HepG2 (cell line): Measurements from ENCODE around the gene AMOTL1. TPM values are rescaled to one million over a fixed set of nuclear protein-coding genes. Genes with fewer than 3 reads are reported as not detected.

Source experiments
- ATAC-seq: fragments of 200-7000 bp; cut with Tn5 transposase; 3 replicates; pipeline ENCODE4 v1.9.1; 2020; ENCODE audit warnings: mild to moderate bottlenecking, moderate library complexity
- BruUV-seq: library from RNA; stranded (reverse); fragments of 400-500 nt; replicated peaks from 2 replicates; lab custom pipeline; 2021; lab: Mats Ljungman, UMichigan
- CTCF ChIA-PET: fragments of 300-600 bp; formaldehyde crosslinking; extraction: SDS; loops from one replicate; lab custom pipeline; 2021; ENCODE audit warnings: low total read pairs, inconsistent platforms, low intra/inter-chr PET ratio; lab: Yijun Ruan, JAX
- POLR2A ChIA-PET: fragments of 350-600 bp; sonication (Branson Sonifier 250); formaldehyde crosslinking; loops from one replicate; lab custom pipeline; 2020; ENCODE audit warnings: antibody characterized with exemption, inconsistent platforms; lab: Yijun Ruan, JAX
- DNase-seq: peaks from one replicate; pipeline ENCODE4 v3.0.0-alpha.2; 2015; ENCODE audit warnings: low spot score
- FAIRE-seq: peaks from 3 replicates; lab custom pipeline; 2011; peaks lifted over from hg19 to GRCh38; lab: Jason Lieb, UNC
- H2AFZ ChIP-seq: one replicate; pipeline ENCODE4 v1.6.1; 2011; ENCODE audit warnings: low read length, inconsistent platforms
- H3K27ac ChIP-seq: fragments of 300-600 bp; 3 replicates; pipeline ENCODE4 v1.8.0; 2011; ENCODE audit warnings: mixed run types, mild to moderate bottlenecking, mixed read lengths, low read length, inconsistent platforms; ENCODE audit not compliant: insufficient read depth; ENCODE audit errors: extremely low read length
- H3K27me3 ChIP-seq, 2 experiments: fragments of 200-600 bp in 1 of 2; 2 replicates in 1 of 2; 3 replicates in 1 of 2; pipeline versions ENCODE4 v1.6.0 to v1.8.0; 2011; ENCODE audit warnings: low read length in 2 of 2, mild to moderate bottlenecking in 2 of 2, moderate library complexity in 2 of 2, inconsistent platforms in 1 of 2; ENCODE audit not compliant: insufficient read depth in 2 of 2, control insufficient read depth in 1 of 2
- H3K36me3 ChIP-seq, 2 experiments: fragments of 200-600 bp in 1 of 2; replicated peaks in 1 of 2; 2 replicates in 1 of 2; 3 replicates in 1 of 2; pipeline versions ENCODE4 v1.5.1 to v1.8.0; 2011; ENCODE audit warnings: low read length in 2 of 2, inconsistent platforms in 1 of 2; ENCODE audit not compliant: insufficient read depth in 2 of 2, control insufficient read depth in 1 of 2
- H3K4me1 ChIP-seq: 2 replicates; pipeline ENCODE4 v1.5.1; 2012; ENCODE audit warnings: low read length, inconsistent platforms; ENCODE audit not compliant: insufficient read depth
- H3K4me2 ChIP-seq: 2 replicates; pipeline ENCODE4 v1.6.0; 2011; ENCODE audit warnings: low read depth, low read length, inconsistent platforms
- H3K4me3 ChIP-seq, 3 experiments: fragments of 200-600 bp in 1 of 3; sonication (generic), shearing (Covaris generic) in 1 of 3; replicated peaks in 1 of 3; 2 replicates each; pipeline ENCODE4 v1.5.1; 2011 to 2016; ENCODE audit warnings: low read length in 3 of 3, inconsistent platforms in 2 of 3, low read depth in 2 of 3, mild to moderate bottlenecking in 2 of 3, control low read depth in 1 of 3, mixed read lengths in 1 of 3; ENCODE audit not compliant: insufficient read depth in 1 of 3
- H3K79me2 ChIP-seq: one replicate; pipeline ENCODE4 v1.6.1; 2011; ENCODE audit warnings: low read length, inconsistent platforms; ENCODE audit not compliant: insufficient read depth
- H3K9ac ChIP-seq: 2 replicates; pipeline ENCODE4 v1.6.0; 2011; ENCODE audit warnings: mild to moderate bottlenecking, low read depth, low read length, inconsistent platforms; ENCODE audit not compliant: insufficient read depth
- H3K9me3 ChIP-seq: 2 replicates; pipeline ENCODE4 v1.5.1; 2012; ENCODE audit warnings: mild to moderate bottlenecking, low read length
- H4K20me1 ChIP-seq: 2 replicates; pipeline ENCODE4 v1.6.0; 2011; ENCODE audit warnings: inconsistent platforms, mild to moderate bottlenecking, low read length, moderate library complexity; ENCODE audit not compliant: insufficient read depth
- AKAP8 ChIP-seq: sonication (generic); formaldehyde crosslinking; IDR thresholded peaks from 2 replicates; pipeline ENCODE4 v1.5.1; 2020; ENCODE audit warnings: mild to moderate bottlenecking, missing genetic modification reagents
- FIP1L1 ChIP-seq: fragments of 200-400 bp; formaldehyde crosslinking; IDR thresholded peaks from 2 replicates; pipeline ENCODE4 v1.6.1; 2018; ENCODE audit warnings: low read depth, mild to moderate bottlenecking, low read length, moderate library complexity, borderline replicate concordance; ENCODE audit not compliant: insufficient read depth
- IKZF5 ChIP-seq: IDR thresholded peaks from 2 replicates; pipeline ENCODE4 v1.6.1; 2018; ENCODE audit warnings: missing genetic modification reagents, mild to moderate bottlenecking, missing compliant biosample characterization
- JUN ChIP-seq: sonication (generic); formaldehyde crosslinking; IDR thresholded peaks from 2 replicates; pipeline ENCODE4 v1.4.0; 2020; ENCODE audit warnings: mild to moderate bottlenecking, missing genetic modification reagents
- SMAD1 ChIP-seq: sonication (generic); formaldehyde crosslinking; IDR thresholded peaks from 2 replicates; pipeline ENCODE4 v1.4.0; 2020; ENCODE audit warnings: missing genetic modification reagents, low read depth, mild to moderate bottlenecking, borderline replicate concordance
- SRSF4 ChIP-seq: fragments of 200-400 bp; formaldehyde crosslinking; IDR thresholded peaks from one replicate; pipeline ENCODE4 v1.6.1; 2018; ENCODE audit warnings: mild to moderate bottlenecking, low read depth, low read length, moderate library complexity; ENCODE audit not compliant: poor library complexity, severe bottlenecking
- ZFY ChIP-seq: sonication (generic); formaldehyde crosslinking; IDR thresholded peaks from 2 replicates; pipeline ENCODE4 v1.4.0; 2020; ENCODE audit warnings: missing genetic modification reagents
- ZNF225 ChIP-seq: sonication (generic); formaldehyde crosslinking; IDR thresholded peaks from 2 replicates; pipeline ENCODE4 v1.4.0; 2020; ENCODE audit warnings: mild to moderate bottlenecking, missing genetic modification reagents
- ZNF333 ChIP-seq: sonication (generic); formaldehyde crosslinking; IDR thresholded peaks from 2 replicates; pipeline ENCODE4 v1.4.0; 2020; ENCODE audit warnings: mild to moderate bottlenecking, missing genetic modification reagents, borderline replicate concordance
- ZNF446 ChIP-seq: sonication (generic); formaldehyde crosslinking; IDR thresholded peaks from 2 replicates; pipeline ENCODE4 v1.5.0; 2020; ENCODE audit warnings: mild to moderate bottlenecking, missing genetic modification reagents
- ZNF510 ChIP-seq: sonication (generic); formaldehyde crosslinking; IDR thresholded peaks from 2 replicates; pipeline ENCODE4 v1.4.0; 2020; ENCODE audit warnings: low read depth, mild to moderate bottlenecking, missing genetic modification reagents
- ZNF644 ChIP-seq: IDR thresholded peaks from 2 replicates; pipeline ENCODE4 v1.6.1; 2016; ENCODE audit warnings: low read depth
- ZNF724P ChIP-seq: sonication (generic); formaldehyde crosslinking; IDR thresholded peaks from 2 replicates; pipeline ENCODE4 v1.8.0; 2022; ENCODE audit warnings: missing genetic modification reagents, borderline replicate concordance
- ZNF790 ChIP-seq: sonication (generic); formaldehyde crosslinking; IDR thresholded peaks from 2 replicates; pipeline ENCODE4 v1.8.0; 2022; ENCODE audit warnings: missing genetic modification reagents, mild to moderate bottlenecking, borderline replicate concordance
- ZNF850 ChIP-seq: sonication (generic); formaldehyde crosslinking; conservative IDR thresholded peaks from 2 replicates; pipeline ENCODE4 v1.9.0; 2021; ENCODE audit warnings: mild to moderate bottlenecking, missing genetic modification reagents
- WGBS: methylation state at CpG from one replicate; pipeline ENCODE4 v1.1.6; 2017; ENCODE audit warnings: low lambda C conversion rate; 5-methylcytosine and 5-hydroxymethylcytosine counted together
- in situ Hi-C: cut with HindIII; loops from 2 replicates; pipeline ENCODE4 v1.10.0; 2017; ENCODE audit warnings: low pct_unique_long_range_greater_than_20kb; ENCODE audit not compliant: extremely low pct_ligation_motif_present
- intact Hi-C: fragments of 100-400 bp; cut with micrococcal nuclease; formaldehyde crosslinking; loops from one replicate; pipeline ENCODE4 v1.10.0; 2022; ENCODE audit not compliant: unreplicated experiment
- polyA plus RNA-seq, 8 experiments: library from polyadenylated mRNA; depleted of rRNA in 3 of 8; stranded (reverse) in 7 of 8; unstranded in 1 of 8; fragments of >200 nt; fragmentation: Illumina TruSeq in 4 of 8; extraction: Trizol in 4 of 8; gene quantifications; 2 replicates each; pipeline versions ENCODE4 v1.2.1 to v1.2.3, GENCODE V29; 2011 to 2016; ENCODE audit warnings: low read depth in 4 of 8, missing spikeins in 1 of 8, mixed read lengths in 1 of 8; ENCODE audit not compliant: insufficient read depth in 1 of 8
- total RNA-seq, 5 experiments: library from RNA; depleted of rRNA; stranded (reverse); fragments of >200 nt; fragmentation: Illumina TruSeq; extraction: Trizol; gene quantifications; 2 replicates each; pipeline ENCODE4 v1.2.3, GENCODE V29; 2016; ENCODE audit warnings: low read depth in 1 of 5
- TF ChIP-seq, protein P1 (sequence below): sonication (generic); formaldehyde crosslinking; IDR thresholded peaks from 2 replicates; pipeline ENCODE4 v1.4.0; 2020; ENCODE audit warnings: missing genetic modification reagents, mild to moderate bottlenecking, borderline replicate concordance
- TF ChIP-seq, protein P2 (sequence below): sonication (generic); formaldehyde crosslinking; IDR thresholded peaks from 2 replicates; pipeline ENCODE4 v1.4.0; 2020; ENCODE audit warnings: missing genetic modification reagents, borderline replicate concordance

Gene AMOTL1
- total and polyA plus RNA-seq, 2 of the 13 experiments (the other 11 are each of a cell fraction or from before 2014, with no cell fraction given), result 0.01 to 0.20 TPM

- TF ChIP-seq ZNF790, result no peak
- TF ChIP-seq SRSF4, result no peak
- TF ChIP-seq ZFY (CRISPR knock-in tag), result no peak
These were observed 64.6 kb downstream of the AMOTL1 start (continued) for GRCh38 chr11:94832604-94833235.

DNA sequence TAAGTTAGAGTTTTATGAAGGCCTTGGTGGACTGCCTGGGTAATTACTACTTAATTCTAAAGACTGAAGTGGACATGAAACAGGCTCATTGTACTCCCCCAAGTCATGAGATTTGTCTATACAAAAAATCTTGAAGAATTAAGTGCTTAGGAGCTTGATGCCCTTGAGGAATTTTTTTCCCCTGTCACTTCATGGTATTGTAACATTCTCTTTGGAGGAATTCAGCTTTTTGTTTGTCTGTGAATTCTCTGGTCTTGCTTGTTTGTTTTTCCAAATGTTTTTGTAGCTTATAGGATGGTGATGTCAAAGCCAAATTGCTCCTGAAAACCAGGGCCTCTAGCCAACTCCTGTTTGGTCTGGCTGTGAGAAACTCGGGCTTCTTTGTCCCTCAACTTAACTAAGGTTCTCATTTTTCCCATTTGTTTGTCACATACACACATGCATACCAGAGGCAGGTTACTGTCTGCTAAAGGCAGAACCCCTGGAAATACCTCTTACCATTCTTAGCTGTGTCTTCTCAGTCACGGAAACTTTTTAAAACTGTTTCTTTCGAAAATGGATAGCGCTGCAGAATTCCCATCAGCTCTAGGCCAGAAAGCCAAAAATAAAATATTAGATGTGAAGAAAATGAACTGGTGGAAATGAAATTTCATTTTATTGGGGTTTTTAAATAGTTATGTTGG lies 66.9 kb downstream of the AMOTL1 start:
- no peak overlapping the region for H3K4me3 ChIP-seq
- ATAC-seq, result no peak
- no peaks in the 10 kb centered on the region for H4K20me1 ChIP-seq
- in situ Hi-C loops, result no loop called here
- no peaks in the 10 kb centered on the region for H3K9me3 ChIP-seq
- BruUV-seq, result no TSS peak
- H3K4me1 ChIP-seq, result no peaks in the 10 kb centered on the region
- ChIA-PET POLR2A (no interaction called here), CTCF (no interaction called here)
- 50% methylated on average over 4 of the region's 4 CpGs for WGBS
- intact Hi-C loops, result no loop called here
- no peak overlapping the region for H3K4me2 ChIP-seq
- no peak overlapping the region for H3K9ac ChIP-seq
- H3K27me3 ChIP-seq, result no peaks in the 10 kb centered on the region
- no peaks in the 10 kb centered on the region for H3K36me3 ChIP-seq
- no peaks in the 10 kb centered on the region for H3K79me2 ChIP-seq
- DNase-seq, result no peak
- no peak for FAIRE-seq
- H2AFZ ChIP-seq, result no peak overlapping the region
- H3K27ac ChIP-seq, result no peak overlapping the region
- TF ChIP-seq, protein P1, sequence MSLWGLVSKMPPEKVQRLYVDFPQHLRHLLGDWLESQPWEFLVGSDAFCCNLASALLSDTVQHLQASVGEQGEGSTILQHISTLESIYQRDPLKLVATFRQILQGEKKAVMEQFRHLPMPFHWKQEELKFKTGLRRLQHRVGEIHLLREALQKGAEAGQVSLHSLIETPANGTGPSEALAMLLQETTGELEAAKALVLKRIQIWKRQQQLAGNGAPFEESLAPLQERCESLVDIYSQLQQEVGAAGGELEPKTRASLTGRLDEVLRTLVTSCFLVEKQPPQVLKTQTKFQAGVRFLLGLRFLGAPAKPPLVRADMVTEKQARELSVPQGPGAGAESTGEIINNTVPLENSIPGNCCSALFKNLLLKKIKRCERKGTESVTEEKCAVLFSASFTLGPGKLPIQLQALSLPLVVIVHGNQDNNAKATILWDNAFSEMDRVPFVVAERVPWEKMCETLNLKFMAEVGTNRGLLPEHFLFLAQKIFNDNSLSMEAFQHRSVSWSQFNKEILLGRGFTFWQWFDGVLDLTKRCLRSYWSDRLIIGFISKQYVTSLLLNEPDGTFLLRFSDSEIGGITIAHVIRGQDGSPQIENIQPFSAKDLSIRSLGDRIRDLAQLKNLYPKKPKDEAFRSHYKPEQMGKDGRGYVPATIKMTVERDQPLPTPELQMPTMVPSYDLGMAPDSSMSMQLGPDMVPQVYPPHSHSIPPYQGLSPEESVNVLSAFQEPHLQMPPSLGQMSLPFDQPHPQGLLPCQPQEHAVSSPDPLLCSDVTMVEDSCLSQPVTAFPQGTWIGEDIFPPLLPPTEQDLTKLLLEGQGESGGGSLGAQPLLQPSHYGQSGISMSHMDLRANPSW, result no peak
- TF ChIP-seq ZNF850, result no peak
- no peak for TF ChIP-seq ZNF225 (CRISPR knock-in tag)
- TF ChIP-seq IKZF5, result no peak
- TF ChIP-seq ZNF333 (CRISPR knock-in tag), result no peak
- TF ChIP-seq ZNF724P (CRISPR knock-in tag), result no peak
- TF ChIP-seq ZNF644 (CRISPR knock-in tag), result no peak
- no peak for TF ChIP-seq ZNF510 (CRISPR knock-in tag)
- TF ChIP-seq, protein P2, sequence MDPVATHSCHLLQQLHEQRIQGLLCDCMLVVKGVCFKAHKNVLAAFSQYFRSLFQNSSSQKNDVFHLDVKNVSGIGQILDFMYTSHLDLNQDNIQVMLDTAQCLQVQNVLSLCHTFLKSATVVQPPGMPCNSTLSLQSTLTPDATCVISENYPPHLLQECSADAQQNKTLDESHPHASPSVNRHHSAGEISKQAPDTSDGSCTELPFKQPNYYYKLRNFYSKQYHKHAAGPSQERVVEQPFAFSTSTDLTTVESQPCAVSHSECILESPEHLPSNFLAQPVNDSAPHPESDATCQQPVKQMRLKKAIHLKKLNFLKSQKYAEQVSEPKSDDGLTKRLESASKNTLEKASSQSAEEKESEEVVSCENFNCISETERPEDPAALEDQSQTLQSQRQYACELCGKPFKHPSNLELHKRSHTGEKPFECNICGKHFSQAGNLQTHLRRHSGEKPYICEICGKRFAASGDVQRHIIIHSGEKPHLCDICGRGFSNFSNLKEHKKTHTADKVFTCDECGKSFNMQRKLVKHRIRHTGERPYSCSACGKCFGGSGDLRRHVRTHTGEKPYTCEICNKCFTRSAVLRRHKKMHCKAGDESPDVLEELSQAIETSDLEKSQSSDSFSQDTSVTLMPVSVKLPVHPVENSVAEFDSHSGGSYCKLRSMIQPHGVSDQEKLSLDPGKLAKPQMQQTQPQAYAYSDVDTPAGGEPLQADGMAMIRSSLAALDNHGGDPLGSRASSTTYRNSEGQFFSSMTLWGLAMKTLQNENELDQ (CRISPR knock-in tag), result no peak
- TF ChIP-seq FIP1L1, result no peak
- TF ChIP-seq SMAD1, result no peak
- TF ChIP-seq JUN (CRISPR knock-in tag), result no peak
- TF ChIP-seq ZNF446 (CRISPR knock-in tag), result no peak
- no peak for TF ChIP-seq AKAP8 (CRISPR knock-in tag)
